Left lung (tissue), 10 donors: ENCODE data around the gene PCNX2. TPM values are rescaled to one million over a fixed set of nuclear protein-coding genes. Genes with fewer than 3 reads are reported as not detected.

Source experiments
- ATAC-seq: fragments of 200-7000 bp; cut with Tn5 transposase; one replicate; pipeline ENCODE4 v1.9.1; 2020; ENCODE audit warnings: moderate library complexity
- DNase-seq, 4 donors: peaks; one replicate each; pipeline ENCODE4 v3.0.0-alpha.2; 2013 to 2020
- H3K27ac ChIP-seq, 2 donors: fragments of 200-600 bp; sonication (generic) in 1 of 2; one replicate each; pipeline versions ENCODE4 v1.5.0 to v1.8.0; 2020 to 2021
- H3K27me3 ChIP-seq, 2 donors: fragments of 200-600 bp; sonication (generic) in 1 of 2; one replicate each; pipeline versions ENCODE4 v1.5.0 to v1.8.0; 2020 to 2021
- H3K36me3 ChIP-seq, 2 donors: fragments of 200-600 bp; sonication (generic) in 1 of 2; one replicate each; pipeline versions ENCODE4 v1.5.0 to v1.8.0; 2020 to 2021
- H3K4me1 ChIP-seq, 2 donors: fragments of 200-600 bp; one replicate each; pipeline ENCODE4 v1.8.0; 2021
- H3K4me3 ChIP-seq, 2 donors: fragments of 200-600 bp; sonication (generic) in 1 of 2; one replicate each; pipeline versions ENCODE4 v1.5.0 to v1.8.0; 2020 to 2021; ENCODE audit warnings: mild to moderate bottlenecking in 1 of 2
- H3K9me3 ChIP-seq, 2 donors: fragments of 200-600 bp; sonication (generic) in 1 of 2; one replicate each; pipeline versions ENCODE4 v1.5.0 to v1.8.0; 2020 to 2021
- intact Hi-C, 2 donors: fragments of 100-400 bp; cut with DNase I; formaldehyde crosslinking; loops; one replicate each; pipeline versions ENCODE4 v1.11.2 to v1.14.2; 2022
- polyA plus RNA-seq, 6 donors: library from polyadenylated mRNA; unstranded; fragments of 120-200 nt; gene quantifications; one replicate each; pipeline ENCODE4 v1.2.1, GENCODE V29; 2013; ENCODE audit not compliant: insufficient read length in 6 of 6
- total RNA-seq, 2 donors: library from RNA; stranded (reverse); fragmentation: NEBNext Ultra II Directional; extraction: Animal tissue kit (Norgen Biotek cat#: 25700); gene quantifications; one replicate each; pipeline ENCODE4 v1.2.1, GENCODE V29; 2021
- TF ChIP-seq, protein P1 (sequence below), 2 donors: fragments of 200-600 bp; sonication (generic) in 1 of 2; IDR thresholded peaks; one replicate each; pipeline versions ENCODE4 v1.5.0 to v1.8.0; 2021; ENCODE audit warnings: antibody characterized with exemption in 2 of 2
- donor health status: DM: no; HTN: yes; CAD: no.
- donor health status: DM: no; HTN: no; CAD: no.

Gene PCNX2
- total and polyA plus RNA-seq, 8 donors: 9.2 to 14.7 (median 11.3) TPM

DNA sequence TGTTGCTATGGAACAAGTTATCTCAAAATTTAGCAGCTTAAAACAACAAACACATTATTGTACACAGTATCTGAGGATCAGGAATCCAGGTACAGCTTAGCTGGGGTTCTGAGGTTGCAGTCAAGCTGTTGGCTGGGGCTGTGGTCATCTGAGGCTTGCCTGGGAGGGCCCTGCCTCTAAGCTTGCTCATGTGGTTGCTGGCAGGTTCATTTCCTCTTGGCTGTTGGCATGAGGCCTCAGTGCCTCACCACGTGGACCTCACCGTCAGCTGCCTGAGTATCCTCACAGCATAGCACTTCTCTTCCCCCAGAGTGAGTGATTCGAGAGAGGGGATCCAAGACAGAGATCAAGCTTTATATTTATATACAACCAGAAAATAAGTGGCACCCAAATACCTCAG is 326.6 kb downstream of the PCNX2 start:
- no peak overlapping the region for H3K4me3 ChIP-seq
- DNase-seq (peak in 1 of 4 donors; percentile 52), ATAC-seq (peak; percentile 64)
- TF ChIP-seq, protein P1, sequence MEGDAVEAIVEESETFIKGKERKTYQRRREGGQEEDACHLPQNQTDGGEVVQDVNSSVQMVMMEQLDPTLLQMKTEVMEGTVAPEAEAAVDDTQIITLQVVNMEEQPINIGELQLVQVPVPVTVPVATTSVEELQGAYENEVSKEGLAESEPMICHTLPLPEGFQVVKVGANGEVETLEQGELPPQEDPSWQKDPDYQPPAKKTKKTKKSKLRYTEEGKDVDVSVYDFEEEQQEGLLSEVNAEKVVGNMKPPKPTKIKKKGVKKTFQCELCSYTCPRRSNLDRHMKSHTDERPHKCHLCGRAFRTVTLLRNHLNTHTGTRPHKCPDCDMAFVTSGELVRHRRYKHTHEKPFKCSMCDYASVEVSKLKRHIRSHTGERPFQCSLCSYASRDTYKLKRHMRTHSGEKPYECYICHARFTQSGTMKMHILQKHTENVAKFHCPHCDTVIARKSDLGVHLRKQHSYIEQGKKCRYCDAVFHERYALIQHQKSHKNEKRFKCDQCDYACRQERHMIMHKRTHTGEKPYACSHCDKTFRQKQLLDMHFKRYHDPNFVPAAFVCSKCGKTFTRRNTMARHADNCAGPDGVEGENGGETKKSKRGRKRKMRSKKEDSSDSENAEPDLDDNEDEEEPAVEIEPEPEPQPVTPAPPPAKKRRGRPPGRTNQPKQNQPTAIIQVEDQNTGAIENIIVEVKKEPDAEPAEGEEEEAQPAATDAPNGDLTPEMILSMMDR (IDR thresholded peaks at IDR 0.05): no peak
- peaks cover 0 to under 1% of the 10 kb centered on the region in 2 donors for H3K4me1 ChIP-seq
- H3K27ac ChIP-seq: no peak overlapping the region
- H3K9me3 ChIP-seq: peaks cover 0 to 14% of the 10 kb centered on the region in 2 donors
- no peaks in the 10 kb centered on the region for H3K27me3 ChIP-seq
- peaks cover 0 to 44% of the 10 kb centered on the region in 2 donors for H3K36me3 ChIP-seq
- intact Hi-C loops: no loop called here

DNA sequence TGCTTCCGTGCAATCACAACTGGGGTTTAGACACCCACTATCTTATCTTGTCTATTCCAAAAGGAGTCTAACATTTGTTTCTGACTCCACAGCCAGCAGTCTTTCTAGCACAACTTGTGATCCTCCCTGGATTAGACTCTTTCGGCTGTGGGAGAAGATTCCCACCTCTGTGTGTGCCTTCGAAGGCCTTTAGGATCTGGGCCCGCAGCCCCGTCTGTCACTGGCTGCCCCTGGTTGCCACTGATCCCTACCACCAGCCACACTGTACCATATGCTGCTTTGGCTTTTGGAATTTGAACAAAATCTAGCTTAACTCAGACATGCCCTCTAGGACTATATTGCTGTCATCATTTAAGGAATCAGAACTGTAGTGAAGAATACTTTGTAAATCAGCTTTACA is 327.1 kb downstream of the PCNX2 start:
- no peak overlapping the region for H3K4me3 ChIP-seq
- H3K36me3 ChIP-seq: peaks cover 0 to 38% of the 10 kb centered on the region in 2 donors
- peaks cover 0 to 7% of the 10 kb centered on the region in 2 donors for H3K4me1 ChIP-seq
- H3K27me3 ChIP-seq: no peaks in the 10 kb centered on the region
- intact Hi-C loops: no loop called here
- H3K27ac ChIP-seq: no peak overlapping the region
- TF ChIP-seq, protein P1 (IDR thresholded peaks at IDR 0.05): no peak
- ATAC-seq (no peak), DNase-seq (no peak)
- H3K9me3 ChIP-seq: peaks cover 0 to 8% of the 10 kb centered on the region in 2 donors

DNA sequence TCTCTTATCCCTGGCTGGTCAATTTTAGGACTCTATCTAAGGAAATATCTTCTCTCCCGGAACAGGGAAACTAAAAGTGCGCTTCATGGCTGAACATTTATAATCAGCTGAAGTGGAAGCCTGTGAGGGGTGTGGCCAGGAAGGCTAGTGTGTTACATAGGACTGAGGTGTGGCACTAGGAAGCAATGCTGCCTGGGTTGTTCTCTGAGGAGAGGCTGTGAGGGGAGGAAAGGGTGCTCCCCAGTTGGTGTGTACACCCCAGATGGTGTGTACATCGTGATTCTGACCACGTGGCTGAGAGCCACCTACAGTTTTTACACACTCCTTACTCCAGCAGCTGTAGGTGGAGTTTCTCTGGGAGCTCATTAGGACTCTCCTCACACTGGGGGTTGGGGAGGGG is 328.9 kb downstream of the PCNX2 start:
- TF ChIP-seq, protein P1 (IDR thresholded peaks at IDR 0.05): no peak
- Histone ChIP-seq H3K9me3 (no peaks in the 10 kb centered on the region), H3K27me3 (no peaks in the 10 kb centered on the region), H3K36me3 (peaks cover 0 to 22% of the 10 kb centered on the region in 2 donors), H3K27ac (no peak overlapping the region), H3K4me1 (peaks cover 0 to 18% of the 10 kb centered on the region in 2 donors), H3K4me3 (no peak overlapping the region)
- ATAC-seq: peak; percentile 91
- intact Hi-C loops: no loop called here
- DNase-seq: peak in 1 of 4 donors; percentile 31

DNA sequence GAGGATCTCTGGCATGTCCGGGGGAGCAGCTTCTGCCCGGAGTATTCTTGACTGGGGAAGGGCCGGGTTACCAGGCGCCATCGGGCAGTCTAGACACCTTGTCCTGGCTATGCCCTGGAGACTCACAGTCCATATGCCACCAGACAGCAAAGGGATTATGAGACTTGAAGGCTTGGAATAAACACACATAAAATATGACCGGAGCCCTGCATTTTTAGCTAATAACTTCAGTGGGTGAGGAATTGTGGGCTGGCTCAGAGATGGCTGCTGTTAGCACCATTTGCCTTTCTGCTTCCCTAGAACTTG is 329.7 kb downstream of the PCNX2 start:
- no peak for DNase-seq
- TF ChIP-seq, protein P1 (IDR thresholded peaks at IDR 0.05): no peak
- intact Hi-C loops: no loop called here
- peaks cover 0 to 14% of the 10 kb centered on the region in 2 donors for H3K36me3 ChIP-seq
- peaks cover 0 to 18% of the 10 kb centered on the region in 2 donors for H3K4me1 ChIP-seq
- no peaks in the 10 kb centered on the region for H3K9me3 ChIP-seq
- ATAC-seq: no peak
- H3K4me3 ChIP-seq: no peak overlapping the region
- no peak overlapping the region for H3K27ac ChIP-seq
- H3K27me3 ChIP-seq: no peaks in the 10 kb centered on the region

DNA sequence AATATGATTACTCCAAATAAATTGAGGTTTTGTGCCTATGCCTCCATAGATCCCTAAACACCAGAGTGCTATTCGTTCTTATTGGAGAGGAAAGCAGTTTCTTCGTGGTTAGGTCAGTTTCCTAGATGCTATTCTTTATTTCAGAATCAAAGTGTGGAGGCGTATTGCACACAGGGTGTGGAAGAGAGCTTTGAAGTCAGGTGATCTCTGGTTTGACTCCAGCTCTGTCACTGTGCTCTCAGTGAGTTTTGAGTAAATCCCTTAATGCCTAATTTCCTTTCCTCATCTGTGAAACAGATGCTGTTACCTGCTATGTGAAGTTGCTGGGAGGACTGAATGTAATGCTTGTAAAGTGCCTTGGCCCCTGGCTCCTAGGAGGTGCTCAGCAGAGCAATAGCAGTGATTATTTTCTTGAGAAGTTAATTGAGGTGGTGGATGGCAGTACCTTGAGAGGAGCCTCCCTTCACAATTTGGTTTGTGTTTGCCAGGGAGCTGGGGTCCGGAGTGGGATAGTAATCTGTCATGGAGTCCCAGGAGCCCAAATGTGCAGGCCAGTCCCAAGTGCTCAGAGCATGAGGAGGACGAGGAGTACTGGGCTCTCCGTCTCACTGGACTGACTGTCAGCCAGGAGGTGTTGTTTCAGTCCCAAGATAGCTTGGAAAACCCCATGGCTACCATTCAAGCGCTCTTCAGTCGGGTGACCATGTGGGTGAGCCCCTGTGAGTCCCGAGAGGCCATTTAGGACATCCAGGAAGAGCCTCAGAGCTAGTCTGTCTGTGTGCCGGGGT is 330.2 kb downstream of the PCNX2 start:
- Histone ChIP-seq H3K4me1 (peaks cover 0 to 18% of the 10 kb centered on the region in 2 donors), H3K4me3 (no peak overlapping the region), H3K27ac (no peak overlapping the region), H3K36me3 (peaks cover 0 to 9% of the 10 kb centered on the region in 2 donors), H3K27me3 (no peaks in the 10 kb centered on the region), H3K9me3 (no peaks in the 10 kb centered on the region)
- intact Hi-C loops: no loop called here
- TF ChIP-seq, protein P1 (IDR thresholded peaks at IDR 0.05): no peak
- ATAC-seq: no peak
- no peak for DNase-seq
